ENCODE measurements around the gene CDC37L1. TPM values are rescaled to one million over a fixed set of nuclear protein-coding genes. Genes with fewer than 3 reads are reported as not detected.

CDC37L1 gene
- total and polyA plus RNA-seq, 2 of the 8 experiments (the other 6 are each of a cell fraction or from before 2014, with no cell fraction given) = 4.6 to 23.8 TPM

GRCh38 chr9:4642351-4642750 is 37.0 kb upstream of the CDC37L1 start (continued):
- TF ChIP-seq, protein P1, sequence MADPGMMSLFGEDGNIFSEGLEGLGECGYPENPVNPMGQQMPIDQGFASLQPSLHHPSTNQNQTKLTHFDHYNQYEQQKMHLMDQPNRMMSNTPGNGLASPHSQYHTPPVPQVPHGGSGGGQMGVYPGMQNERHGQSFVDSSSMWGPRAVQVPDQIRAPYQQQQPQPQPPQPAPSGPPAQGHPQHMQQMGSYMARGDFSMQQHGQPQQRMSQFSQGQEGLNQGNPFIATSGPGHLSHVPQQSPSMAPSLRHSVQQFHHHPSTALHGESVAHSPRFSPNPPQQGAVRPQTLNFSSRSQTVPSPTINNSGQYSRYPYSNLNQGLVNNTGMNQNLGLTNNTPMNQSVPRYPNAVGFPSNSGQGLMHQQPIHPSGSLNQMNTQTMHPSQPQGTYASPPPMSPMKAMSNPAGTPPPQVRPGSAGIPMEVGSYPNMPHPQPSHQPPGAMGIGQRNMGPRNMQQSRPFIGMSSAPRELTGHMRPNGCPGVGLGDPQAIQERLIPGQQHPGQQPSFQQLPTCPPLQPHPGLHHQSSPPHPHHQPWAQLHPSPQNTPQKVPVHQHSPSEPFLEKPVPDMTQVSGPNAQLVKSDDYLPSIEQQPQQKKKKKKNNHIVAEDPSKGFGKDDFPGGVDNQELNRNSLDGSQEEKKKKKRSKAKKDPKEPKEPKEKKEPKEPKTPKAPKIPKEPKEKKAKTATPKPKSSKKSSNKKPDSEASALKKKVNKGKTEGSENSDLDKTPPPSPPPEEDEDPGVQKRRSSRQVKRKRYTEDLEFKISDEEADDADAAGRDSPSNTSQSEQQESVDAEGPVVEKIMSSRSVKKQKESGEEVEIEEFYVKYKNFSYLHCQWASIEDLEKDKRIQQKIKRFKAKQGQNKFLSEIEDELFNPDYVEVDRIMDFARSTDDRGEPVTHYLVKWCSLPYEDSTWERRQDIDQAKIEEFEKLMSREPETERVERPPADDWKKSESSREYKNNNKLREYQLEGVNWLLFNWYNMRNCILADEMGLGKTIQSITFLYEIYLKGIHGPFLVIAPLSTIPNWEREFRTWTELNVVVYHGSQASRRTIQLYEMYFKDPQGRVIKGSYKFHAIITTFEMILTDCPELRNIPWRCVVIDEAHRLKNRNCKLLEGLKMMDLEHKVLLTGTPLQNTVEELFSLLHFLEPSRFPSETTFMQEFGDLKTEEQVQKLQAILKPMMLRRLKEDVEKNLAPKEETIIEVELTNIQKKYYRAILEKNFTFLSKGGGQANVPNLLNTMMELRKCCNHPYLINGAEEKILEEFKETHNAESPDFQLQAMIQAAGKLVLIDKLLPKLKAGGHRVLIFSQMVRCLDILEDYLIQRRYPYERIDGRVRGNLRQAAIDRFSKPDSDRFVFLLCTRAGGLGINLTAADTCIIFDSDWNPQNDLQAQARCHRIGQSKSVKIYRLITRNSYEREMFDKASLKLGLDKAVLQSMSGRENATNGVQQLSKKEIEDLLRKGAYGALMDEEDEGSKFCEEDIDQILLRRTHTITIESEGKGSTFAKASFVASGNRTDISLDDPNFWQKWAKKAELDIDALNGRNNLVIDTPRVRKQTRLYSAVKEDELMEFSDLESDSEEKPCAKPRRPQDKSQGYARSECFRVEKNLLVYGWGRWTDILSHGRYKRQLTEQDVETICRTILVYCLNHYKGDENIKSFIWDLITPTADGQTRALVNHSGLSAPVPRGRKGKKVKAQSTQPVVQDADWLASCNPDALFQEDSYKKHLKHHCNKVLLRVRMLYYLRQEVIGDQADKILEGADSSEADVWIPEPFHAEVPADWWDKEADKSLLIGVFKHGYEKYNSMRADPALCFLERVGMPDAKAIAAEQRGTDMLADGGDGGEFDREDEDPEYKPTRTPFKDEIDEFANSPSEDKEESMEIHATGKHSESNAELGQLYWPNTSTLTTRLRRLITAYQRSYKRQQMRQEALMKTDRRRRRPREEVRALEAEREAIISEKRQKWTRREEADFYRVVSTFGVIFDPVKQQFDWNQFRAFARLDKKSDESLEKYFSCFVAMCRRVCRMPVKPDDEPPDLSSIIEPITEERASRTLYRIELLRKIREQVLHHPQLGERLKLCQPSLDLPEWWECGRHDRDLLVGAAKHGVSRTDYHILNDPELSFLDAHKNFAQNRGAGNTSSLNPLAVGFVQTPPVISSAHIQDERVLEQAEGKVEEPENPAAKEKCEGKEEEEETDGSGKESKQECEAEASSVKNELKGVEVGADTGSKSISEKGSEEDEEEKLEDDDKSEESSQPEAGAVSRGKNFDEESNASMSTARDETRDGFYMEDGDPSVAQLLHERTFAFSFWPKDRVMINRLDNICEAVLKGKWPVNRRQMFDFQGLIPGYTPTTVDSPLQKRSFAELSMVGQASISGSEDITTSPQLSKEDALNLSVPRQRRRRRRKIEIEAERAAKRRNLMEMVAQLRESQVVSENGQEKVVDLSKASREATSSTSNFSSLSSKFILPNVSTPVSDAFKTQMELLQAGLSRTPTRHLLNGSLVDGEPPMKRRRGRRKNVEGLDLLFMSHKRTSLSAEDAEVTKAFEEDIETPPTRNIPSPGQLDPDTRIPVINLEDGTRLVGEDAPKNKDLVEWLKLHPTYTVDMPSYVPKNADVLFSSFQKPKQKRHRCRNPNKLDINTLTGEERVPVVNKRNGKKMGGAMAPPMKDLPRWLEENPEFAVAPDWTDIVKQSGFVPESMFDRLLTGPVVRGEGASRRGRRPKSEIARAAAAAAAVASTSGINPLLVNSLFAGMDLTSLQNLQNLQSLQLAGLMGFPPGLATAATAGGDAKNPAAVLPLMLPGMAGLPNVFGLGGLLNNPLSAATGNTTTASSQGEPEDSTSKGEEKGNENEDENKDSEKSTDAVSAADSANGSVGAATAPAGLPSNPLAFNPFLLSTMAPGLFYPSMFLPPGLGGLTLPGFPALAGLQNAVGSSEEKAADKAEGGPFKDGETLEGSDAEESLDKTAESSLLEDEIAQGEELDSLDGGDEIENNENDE (IDR thresholded peaks at IDR 0.05; ENCODE audit: insufficient replicate concordance, low read length) = no peak
